ENCODE results near the gene RRAS.

Gene RRAS

DNA sequence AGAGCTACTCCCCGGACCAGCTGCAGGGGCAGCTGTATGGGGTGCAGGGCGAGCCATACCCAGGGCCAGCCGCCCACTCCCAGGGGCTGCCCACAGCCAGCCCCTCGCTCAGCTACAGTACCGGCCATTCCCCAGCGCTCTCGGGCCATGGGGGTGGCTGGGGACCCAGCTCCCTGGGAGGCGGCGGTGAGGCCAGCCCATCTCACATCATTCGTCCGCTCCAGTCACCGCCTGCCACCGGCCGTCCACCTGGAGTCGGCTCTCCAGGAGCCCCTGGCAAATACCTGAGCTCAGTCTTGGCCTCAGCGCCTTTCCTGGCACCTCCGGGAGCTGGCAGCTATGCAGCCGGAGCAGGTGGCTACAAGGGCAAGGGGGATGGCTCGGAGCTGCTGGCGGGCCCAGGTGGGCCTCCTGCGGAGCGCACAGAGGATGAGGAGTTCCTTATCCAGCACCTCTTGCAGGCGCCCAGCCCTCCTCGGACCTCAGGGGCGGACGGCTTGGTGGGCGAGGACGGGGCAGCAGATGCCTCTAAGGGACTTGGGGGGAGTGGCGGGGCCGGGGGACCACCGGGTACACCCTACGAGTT lies 44.0 kb downstream of the RRAS start:
- DNase-seq (ENCODE audit: extremely low read depth, low read depth), result no peak
- TF ChIP-seq CTCF (IDR thresholded peaks at IDR 0.05; ENCODE audit: low read depth, low read length), result no peak

- TF ChIP-seq CTCF (IDR thresholded peaks at IDR 0.05; ENCODE audit: low read depth, low read length), result no peak
- no peak for DNase-seq (ENCODE audit: extremely low read depth, low read depth)
These were observed 44.7 kb downstream of the RRAS start for GRCh38 chr19:49594993-49595818.

GRCh38 chr19:49594157-49594992 lies 45.6 kb downstream of the RRAS start:
- DNase-seq (ENCODE audit: extremely low read depth, low read depth), result no peak

GRCh38 chr19:49593233-49594113 lies 46.5 kb downstream of the RRAS start:
- no peak for TF ChIP-seq CTCF (IDR thresholded peaks at IDR 0.05; ENCODE audit: low read depth, low read length)
- peak; percentile 67 for DNase-seq (ENCODE audit: extremely low read depth, low read depth)

More at GRCh38 chr19:49594157-49594992, 45.6 kb downstream of the RRAS start:
- TF ChIP-seq CTCF (IDR thresholded peaks at IDR 0.05; ENCODE audit: low read depth, low read length), result no peak

DNA sequence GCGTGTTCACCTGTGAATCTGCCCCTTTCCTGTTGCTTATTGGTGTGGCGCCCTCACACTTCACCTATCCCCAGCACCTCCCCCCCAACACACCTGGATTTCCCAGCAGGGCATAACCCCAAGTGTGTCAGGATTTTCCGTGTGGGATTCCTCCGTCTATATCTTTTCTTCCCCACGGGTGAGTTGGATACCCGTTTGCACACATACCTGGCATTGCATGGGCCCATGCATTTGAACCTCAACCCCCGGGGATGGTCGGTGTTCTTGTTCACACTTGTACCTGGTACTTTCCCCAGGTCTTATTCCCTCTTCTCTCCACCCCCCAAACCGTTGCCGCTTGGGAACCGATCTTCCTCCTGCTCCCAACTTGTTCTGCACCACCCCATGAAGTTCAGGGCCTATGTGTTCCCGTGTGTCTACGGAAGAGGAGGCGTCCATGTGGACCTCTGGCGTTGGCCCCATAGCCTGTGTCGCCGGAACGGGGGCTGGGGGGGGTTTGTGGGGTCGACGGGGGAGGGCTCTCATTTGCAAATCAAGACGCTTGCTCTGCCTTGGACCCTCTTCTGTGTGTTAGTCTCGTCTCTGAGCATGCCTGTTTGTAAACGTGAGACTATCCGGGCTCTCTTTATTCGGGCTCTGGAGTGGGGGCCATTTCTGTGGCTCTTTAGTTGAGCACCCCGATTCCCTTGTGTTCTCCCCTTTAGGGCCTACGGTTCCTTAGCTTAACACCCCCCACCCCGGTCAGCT lies 47.3 kb downstream of the RRAS start:
- no peak for TF ChIP-seq CTCF (IDR thresholded peaks at IDR 0.05; ENCODE audit: low read depth, low read length)
- no peak for DNase-seq (ENCODE audit: extremely low read depth, low read depth)

GRCh38 chr19:49591731-49592485 lies 48.0 kb downstream of the RRAS start:
- no peak for DNase-seq (ENCODE audit: extremely low read depth, low read depth)

More at GRCh38 chr19:49591731-49592485, 48.0 kb downstream of the RRAS start:
- TF ChIP-seq CTCF (IDR thresholded peaks at IDR 0.05; ENCODE audit: low read depth, low read length), result no peak
